NCI-H1105 treated with DMSO at 0.1 percent for 48 hours (cell line): ENCODE data around the gene UFSP2.
A peak's percentile ranks its signal among the peaks of the same experiment; 100 is the strongest.

Experiments
- DNase-seq: peaks from one replicate; lab custom pipeline; 2025; lab: John Stamatoyannopoulos, UW

Gene UFSP2

GRCh38 chr4:185426960-185427688, 1.4 kb upstream of the UFSP2 start:
- DNase-seq: no peak

- peak; percentile 14 for DNase-seq
Measured at GRCh38 chr4:185424905-185425646, 688 bp downstream of the UFSP2 start.

- no peak for DNase-seq
Measured at GRCh38 chr4:185421366-185422124, 4.2 kb downstream of the UFSP2 start.

GRCh38 chr4:185416955-185417354, 8.8 kb downstream of the UFSP2 start:
- DNase-seq: no peak

GRCh38 chr4:185412412-185412811, 13.4 kb downstream of the UFSP2 start:
- DNase-seq: no peak

- DNase-seq: no peak
Measured at GRCh38 chr4:185411849-185412248, 13.9 kb downstream of the UFSP2 start.

- no peak for DNase-seq
Measured at GRCh38 chr4:185408432-185408831, 17.3 kb downstream of the UFSP2 start.

GRCh38 chr4:185405296-185405999, 20.3 kb downstream of the UFSP2 start:
- DNase-seq: no peak

GRCh38 chr4:185404031-185404430, 21.7 kb downstream of the UFSP2 start:
- peak; percentile 34 for DNase-seq

GRCh38 chr4:185399466-185399865, 26.3 kb downstream of the UFSP2 start:
- no peak for DNase-seq

- DNase-seq: no peak
Measured at GRCh38 chr4:185398618-185399017, 27.1 kb downstream of the UFSP2 start.

GRCh38 chr4:185396724-185397385, 28.9 kb downstream of the UFSP2 start, which contains the start of gene ANKRD37:
Gene ANKRD37 (plus strand): TSS chr4:185396841. CDS start chr4:185396924, 83 bp downstream.
- DNase-seq: peak; percentile 52

- peak; percentile 86 for DNase-seq
Measured at GRCh38 chr4:185395956-185396723, 29.6 kb downstream of the UFSP2 start.

- peak; percentile 61 for DNase-seq
Measured at GRCh38 chr4:185395238-185395955, 30.4 kb downstream of the UFSP2 start, which contains the start of gene LRP2BP. Gene LRP2BP (minus strand): TSS chr4:185395924. CDS start chr4:185378186, 17,738 bp downstream.

- no peak for DNase-seq
Measured at GRCh38 chr4:185394568-185395237, 31.1 kb downstream of the UFSP2 start.

- DNase-seq: no peak
Measured at GRCh38 chr4:185392156-185392555, 33.6 kb downstream of the UFSP2 start.

- no peak for DNase-seq
Measured at GRCh38 chr4:185390941-185391340, 34.8 kb downstream of the UFSP2 start.

GRCh38 chr4:185387957-185388356, 37.8 kb downstream of the UFSP2 start:
- no peak for DNase-seq

- no peak for DNase-seq
Measured at GRCh38 chr4:185384930-185385331, 40.8 kb downstream of the UFSP2 start.
